HG02840 (cell line): ENCODE results near the gene KLF6.

Source experiments
- ATAC-seq: cut with Tn5 transposase; IDR thresholded peaks from one replicate; pipeline ENCODE4 v1.9.1; 2021; ENCODE audit warnings: mild to moderate bottlenecking, moderate library complexity, moderate number of reproducible peaks; ENCODE audit not compliant: unreplicated experiment, low FRiP score

KLF6 gene

DNA sequence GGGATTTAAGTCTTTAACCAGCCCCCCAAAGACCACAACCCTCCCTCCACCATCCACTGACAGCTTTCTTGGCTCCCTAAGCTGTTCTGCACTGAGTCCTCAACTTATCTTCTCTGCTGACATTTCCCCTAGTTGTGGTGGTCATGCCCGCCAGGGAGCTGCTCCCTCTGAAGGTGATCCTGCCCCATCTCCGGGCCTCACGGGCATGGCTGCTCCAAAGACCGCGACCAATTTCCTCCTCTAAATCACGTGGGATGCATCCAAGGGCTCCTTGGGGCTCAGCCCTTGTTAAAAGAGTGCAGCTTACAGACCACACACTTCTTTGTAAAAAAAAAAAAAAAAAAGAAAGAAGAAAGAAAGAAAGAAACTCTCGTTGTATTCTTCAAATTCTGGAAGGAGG, 27.1 kb upstream of the KLF6 start:
- ATAC-seq = no peak

DNA sequence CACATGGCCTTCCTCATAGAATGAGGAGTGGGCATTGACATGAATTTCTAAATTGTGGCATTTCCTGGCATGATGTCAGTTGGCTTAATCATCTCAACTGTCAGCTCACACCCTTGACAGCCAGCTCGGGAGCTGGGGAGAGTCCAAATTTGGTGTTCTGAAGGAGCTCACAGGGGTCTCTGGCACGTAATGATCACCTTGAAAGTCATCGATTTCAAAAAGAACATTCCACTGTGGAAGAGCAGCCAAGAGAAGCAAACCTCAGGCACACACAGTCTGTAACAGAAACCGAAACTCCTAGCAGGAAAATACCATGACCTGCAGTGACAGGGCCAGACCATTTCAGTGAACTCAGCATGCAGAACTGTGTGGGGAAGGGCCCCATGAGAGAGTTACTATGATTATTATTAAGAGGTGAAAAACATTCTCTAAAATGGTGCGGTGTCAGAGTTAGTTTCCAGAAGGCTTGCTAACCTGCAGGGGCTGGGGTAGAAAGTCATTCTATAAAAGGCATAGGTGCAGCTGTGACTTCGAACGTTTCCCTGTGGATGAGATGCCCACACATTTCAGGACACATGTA, 26.4 kb upstream of the KLF6 start:
- peak; percentile 63 for ATAC-seq

DNA sequence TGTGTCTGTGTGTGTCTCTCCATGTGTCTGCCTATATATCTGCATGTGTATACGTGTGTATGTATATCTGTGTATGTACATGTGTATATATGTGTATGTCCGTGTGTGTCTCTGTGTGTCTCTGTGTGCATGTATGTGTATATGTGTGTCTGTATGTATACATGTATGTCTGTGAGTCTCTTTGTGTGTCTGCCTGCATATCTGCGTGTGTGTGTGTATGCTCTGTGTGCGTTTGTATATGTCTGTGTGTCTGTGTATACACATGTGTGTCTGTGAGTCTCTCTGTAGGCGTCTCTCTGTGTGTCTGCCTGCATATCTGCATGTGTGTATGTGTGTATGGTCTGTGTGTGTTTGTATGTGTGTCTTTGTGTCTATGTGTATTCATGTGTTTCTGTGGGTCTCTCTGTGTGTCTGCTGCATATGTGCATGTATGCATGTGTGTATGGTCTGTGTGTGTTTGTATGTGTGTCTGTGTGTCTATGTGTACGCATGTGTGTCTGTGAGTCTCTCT, 23.7 kb upstream of the KLF6 start:
- ATAC-seq = no peak

DNA sequence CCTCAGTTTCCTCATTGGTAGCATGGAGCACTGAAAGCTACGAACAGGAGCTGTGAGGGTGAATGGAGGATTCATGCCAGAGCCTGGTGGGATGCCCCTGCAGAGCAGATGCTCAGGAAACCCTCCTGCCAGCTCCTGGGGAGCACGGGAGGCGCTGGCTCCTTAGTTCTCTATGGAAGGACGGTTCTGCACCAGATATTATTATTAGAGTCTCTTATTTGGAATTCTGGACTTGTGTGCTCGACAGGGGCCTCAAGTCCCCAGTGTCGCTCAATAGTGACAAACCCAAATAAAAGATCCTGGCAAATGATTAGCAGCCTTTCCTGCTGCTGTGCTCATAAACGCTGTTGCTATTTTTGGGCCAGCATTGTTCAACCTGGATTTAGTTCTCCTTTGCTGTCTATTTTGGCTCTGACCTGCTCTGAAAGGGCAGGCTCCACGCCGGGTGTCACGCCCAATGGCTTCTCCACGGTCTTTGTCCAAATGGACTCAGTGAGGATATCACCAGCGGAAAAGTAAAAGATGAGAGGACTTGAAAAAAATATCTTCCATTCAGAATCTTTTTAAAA, 23.0 kb upstream of the KLF6 start:
- no peak for ATAC-seq

DNA sequence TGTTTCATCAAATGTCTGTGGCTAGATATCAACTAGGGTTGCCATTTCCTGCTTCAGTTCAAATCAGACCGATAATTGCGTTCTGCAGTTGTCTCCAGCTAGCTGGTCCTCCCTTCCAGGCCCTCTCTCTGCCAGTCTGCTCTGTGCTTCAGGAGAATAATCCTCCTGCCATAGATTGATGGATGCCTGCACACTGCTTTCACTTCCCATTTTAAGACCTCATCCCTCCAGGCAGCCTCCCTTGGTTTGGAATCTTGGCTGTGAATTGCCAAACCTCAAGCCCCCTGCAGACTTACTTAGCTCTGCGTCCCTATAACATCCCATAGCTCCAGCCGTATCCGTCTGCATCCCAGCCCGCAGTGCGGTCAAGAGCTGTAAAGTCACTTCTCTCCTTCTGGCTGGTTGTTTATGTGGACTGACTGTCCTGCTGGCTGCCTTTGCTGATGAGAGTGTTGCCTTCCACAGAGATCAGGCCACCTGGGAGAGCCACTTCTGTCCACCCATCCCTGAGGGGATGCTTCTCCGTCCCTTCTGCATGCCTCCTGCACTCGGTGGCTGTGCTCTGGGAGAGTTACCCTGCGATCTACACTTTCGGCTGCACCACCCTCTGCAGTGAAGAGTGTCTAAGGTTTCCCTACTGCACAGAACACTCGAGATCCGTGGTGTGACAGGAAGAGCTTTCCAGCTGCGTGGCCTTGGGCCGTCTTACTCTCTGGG, 22.4 kb upstream of the KLF6 start:
- no peak for ATAC-seq

DNA sequence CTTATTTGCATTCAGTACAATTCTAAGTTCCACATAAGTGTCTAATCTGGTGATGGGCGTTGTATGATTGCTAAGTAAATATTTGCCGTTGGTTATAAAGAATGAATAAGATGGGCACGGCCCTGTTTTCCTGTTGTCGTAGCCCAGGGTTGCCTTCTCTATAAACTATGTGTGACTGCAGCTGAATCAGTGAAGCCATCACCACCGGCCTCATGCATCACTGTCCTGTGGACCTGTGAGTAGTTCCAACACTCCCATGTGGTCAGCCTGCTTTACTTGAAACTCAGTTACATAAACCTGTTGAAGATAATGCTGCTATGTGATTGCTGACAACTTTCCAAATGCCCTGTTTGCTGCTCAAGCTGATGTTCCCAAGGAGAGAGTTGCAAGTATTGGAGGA, 21.6 kb upstream of the KLF6 start:
- ATAC-seq = no peak

DNA sequence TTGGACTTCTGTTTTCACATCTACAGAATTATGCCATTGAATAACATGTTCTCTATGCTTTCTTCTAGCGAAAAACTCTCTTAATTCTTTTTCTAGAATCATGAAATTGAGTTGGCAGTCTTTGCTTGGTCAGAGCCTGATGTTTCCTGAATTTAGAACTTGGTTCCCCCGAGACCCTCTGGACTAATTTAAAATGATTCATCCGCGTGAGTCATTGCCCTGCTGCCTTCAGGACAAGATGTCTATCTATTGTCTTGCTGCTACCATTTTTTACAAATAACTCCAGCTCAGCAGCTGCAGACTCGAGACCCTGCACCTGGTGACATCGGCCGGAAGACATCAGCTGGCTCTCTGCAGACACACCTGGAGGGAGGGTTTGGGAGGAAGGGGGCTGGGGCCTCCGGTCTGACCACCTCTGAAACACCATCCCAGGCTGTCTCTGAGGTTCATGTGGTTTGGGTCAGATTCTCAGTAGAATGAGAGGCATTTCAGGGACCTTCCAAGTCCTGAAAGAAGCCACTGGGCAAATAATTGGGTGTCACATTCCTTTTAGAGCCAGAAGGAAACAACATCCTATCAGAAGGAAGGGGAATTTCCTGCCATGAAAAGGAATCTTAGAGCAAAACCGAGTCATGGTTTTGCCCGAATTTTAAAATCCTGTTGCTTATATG, 20.9 kb upstream of the KLF6 start:
- no peak for ATAC-seq

DNA sequence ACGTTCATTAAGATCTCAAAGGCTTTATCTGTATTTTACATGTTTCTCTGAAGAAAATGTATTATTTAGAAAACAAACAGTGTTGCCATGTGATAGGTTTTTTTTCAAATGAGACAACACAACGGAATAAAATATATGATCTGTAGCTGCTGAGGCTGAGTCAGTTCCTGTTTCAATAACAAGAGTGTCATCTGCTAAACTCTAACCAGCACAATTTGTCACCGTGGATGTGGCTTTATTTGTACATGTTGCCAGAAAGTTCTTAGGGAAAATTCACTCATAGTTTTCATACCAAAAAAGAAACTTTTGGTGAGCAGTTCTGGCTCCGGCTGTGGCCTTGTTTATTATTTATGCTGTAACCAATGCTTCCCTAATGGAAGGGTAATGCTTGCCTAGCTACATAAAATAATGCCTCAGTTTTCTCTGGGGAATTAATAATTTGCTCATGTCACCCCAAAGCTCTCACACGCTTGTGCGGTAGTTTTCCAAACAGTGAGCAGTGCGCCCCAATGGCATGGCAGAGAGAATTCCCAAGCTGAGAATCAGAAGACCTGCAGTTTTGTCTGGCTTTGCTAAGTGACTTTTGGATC, 20.3 kb upstream of the KLF6 start:
- ATAC-seq = no peak

DNA sequence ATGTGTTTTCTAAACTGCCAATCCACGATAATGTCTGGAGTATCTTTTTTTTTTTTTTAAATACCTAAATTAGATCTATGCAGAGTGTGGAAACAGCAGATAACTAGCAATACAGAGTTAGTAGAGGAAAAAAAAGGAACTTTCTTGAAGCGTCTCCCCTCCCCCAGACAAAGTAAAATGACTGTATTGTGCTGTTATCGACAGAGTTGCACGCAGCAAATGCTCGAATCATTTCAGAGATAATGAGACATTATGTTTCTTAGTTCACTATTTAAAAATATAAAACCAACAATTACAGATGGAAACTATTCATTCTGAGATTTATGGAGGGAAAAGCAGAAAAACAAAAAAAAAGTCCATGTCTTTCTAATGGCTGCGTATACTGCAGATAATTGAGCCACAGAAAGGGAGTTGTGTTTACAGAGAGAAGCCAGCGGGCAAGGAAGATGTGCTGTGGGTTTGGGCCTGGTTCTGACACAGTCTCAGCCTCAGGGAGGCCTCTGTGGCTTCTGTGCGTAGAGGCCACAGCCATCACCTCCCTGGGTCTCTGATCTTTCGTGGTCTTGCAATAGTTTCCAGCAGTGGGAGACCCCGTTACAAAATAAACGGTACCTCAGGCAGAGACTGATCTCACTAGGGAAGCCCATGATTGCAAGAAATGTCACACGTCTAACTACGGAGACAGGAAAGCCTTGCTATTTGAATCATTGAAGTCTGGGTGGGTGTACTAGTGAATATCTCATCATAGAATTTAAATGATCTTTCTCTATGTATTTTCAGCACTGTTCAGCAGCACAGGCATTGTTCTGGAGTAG, 19.1 kb upstream of the KLF6 start:
- no peak for ATAC-seq

DNA sequence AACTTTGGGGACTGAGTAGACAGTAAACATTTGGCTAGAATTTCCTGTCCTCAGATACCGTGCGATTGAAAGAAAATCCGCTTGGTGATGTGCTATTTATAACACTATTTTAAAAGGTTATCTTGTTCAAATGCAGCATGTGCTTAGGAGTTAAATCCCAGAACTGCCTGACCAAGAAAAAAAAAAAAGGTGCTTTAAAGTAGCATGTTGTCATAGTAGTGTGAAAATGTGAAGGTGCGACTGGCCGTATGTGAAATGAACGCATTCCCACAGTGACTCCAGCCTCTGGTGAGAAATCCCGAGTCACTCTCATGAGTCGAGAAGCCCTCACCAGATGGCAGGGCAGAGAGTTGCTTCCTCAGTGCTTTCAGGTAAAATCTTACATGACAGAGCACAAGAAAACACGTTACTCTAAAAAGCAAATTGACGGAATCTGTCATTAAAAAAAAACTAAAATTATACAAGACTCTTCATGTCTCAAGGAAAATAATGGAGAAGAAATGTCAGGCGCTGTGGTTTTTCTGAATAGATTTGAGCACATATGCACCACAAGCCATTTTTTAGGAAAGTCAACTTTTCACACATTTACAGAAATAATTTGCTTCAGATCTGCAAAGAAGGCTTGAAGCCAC, 18.4 kb upstream of the KLF6 start:
- no peak for ATAC-seq

DNA sequence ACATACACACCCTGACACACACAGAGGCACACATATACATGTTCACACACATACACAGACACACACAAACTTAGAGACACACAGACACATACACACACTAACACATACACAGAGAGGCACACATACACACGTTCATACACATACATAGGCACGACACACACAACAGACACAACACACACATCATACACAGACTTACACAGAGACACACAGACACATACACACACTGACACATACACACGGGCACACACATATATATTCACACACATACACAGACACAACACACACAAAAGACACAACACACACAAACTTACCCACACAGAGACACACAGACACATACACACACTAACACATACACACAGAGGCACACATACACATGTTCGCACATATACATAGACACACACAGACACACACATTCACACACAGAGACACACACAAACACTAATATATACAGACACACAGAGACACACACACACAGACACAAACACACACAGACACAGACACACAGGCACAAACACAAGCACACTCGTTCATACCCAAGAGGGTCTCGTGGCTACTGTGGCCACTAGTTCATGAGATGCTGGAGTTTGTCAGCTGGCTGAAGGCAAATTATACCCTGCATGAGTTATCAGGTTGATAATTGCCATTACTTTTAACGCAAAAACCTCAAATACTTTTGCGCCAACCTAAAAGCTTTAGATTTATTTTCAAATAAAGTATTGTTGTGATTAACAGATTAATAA, 17.7 kb upstream of the KLF6 start:
- ATAC-seq = no peak

DNA sequence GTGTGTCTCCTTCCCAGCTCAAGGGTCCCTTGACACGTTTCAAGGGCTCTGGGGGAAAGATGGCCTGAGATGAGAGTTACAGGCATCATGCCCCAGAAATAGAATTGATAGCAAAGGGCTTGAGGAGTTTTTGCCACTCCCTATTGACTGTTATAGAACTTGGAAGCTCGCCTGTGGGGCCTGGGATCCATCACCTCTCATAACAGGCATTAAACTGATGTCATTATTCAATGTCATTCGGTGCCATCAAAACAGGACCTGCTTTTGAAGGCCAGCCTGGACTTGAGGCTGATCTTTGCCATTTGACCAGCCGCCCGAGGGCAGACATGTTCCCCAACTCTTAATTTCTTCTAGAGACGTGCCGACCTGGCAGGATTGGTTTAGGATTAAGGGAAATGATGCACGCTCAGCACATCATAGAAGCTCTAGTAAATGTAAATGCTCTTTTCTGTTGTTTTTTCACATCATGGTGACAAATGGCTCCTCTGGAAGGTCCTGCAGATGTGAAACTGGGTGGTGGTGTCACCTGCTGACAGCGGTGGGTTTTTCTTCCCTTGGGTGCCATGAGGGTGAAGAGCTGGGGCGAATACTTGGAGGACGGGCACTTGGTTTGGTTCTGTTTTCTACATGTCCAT, 16.7 kb upstream of the KLF6 start:
- no peak for ATAC-seq

DNA sequence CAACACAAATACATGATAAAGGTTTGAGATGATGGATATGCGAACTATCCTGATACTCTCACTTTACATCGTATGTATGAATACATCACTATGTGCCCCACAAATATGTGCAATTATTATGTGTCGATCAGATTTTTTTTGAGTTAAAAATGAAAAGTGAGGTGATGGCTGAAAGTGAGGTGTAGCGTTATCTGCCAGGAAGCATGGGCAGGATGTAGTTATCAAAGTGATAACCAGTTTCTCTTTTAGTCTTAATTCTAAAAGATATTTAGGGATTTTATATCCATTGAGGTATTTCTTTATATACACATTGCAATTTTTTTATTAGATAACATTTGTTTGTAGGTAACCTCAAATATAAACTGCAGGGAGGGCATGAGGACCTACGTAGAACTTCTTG, 15.6 kb upstream of the KLF6 start:
- ATAC-seq = no peak

DNA sequence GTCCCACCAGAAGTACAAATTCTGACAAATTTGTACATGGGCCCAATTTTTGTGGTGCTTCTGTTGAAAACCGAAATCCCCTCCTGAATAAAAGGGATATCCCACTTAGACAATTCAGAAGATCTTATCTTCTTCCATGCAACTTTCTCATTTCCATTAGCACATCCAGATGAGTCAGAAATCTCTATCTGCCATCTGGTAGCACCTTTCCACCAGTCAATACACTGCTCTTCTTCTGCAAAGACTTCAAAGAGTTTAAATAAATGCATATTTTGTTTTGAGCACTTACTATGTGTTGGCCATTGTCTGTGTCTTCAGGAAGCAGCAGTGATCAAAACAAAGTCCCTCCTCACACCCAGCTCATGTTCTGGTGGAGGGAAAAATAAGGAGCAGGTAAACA, 12.7 kb upstream of the KLF6 start:
- ATAC-seq = no peak

DNA sequence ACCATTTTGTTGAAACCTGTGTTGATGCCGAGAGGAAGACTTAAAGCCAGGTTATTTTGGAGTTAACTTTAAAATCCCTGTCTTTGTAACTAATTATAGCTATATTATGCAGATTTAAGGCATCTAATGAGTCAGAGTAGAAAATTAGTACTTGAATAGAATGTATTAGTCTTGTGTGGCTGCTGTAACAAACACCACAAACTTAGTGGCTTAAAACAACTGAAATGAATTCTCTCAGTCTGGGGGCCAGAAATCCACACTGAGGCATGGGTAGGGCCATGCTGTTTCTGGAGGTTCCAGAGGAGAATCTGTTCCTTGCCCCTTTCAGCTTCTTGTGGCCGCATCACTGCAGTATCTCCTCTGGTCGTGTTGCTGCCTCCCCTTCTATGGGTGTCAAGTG, 8.5 kb upstream of the KLF6 start:
- no peak for ATAC-seq

DNA sequence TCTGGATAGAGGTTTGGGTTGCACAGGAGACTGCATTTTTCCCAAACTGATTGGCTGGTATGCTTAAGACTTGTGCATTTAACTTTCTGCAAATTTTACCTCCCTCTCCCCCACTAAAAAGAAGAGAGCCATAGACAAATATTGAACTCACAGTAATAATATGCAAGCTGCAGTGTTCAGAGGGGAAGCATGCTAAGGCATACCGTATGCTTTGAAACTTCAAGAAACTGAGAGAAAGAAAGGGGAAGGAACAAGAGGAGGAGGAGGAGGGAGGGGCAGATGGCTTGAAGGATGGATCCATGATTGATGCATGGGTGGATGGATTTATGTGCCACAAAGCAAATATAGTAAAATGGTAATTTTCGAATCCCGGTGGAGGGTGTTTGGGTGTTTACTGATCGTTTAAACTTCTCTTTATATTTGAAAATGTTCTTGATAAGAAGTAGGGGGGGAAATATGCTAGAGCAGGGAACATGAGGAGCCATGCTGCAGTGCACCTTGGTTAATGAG, 7.8 kb upstream of the KLF6 start:
- no peak for ATAC-seq

DNA sequence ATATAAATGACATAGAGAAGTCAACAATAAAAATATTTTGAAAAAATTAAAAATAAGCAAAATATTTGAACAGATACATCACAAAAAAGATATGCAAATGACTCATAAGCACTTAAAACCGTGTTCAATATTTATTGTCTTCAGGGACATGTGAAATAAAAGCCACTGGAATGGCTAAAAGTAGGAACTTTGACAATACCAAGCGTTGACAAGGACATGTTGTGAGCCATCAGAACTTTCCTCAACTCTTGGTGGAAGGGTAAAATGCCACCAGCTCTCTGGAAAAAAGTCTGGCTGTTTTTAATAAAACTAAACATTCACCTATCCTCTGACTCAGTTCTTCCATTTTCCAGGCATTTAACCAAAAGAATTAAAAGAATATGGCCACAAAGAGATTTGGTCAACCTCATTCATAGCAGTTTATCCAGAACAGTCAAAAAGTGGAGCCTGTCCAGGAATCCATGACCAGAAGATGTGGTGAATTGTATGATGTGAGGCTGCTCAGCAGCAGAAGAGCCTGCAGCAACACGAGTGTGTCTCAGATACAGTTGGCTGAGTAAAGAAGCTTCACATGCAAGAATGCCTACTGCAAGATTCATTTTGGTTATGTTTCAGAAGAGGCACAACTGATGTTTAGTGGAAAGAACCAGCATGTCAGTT, 7.1 kb upstream of the KLF6 start:
- no peak for ATAC-seq

DNA sequence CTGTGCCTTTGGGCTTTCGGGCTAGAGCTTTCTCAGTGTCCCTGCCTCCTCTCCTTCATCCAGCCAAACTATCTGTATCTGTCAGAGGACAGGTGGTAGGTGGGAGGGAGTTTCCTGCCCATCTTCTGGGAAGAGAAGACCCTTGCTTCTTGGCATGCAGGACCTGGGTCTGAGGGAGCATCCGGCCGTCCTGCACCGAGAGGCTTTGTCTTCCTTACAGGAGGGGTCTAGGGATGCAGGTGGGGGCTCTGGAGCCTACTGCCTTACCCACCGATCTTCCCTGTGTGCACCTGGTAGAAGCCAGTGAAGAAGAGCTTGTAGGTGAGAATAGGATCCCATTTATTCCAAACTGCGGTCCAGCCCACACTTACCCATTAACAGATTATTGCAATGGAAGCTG, 5.8 kb upstream of the KLF6 start:
- ATAC-seq = no peak
